Upper lobe of right lung (tissue), 1 donor: ENCODE measurements around the gene MOV10L1. TPM values are rescaled to one million over a fixed set of nuclear protein-coding genes. Genes with fewer than 3 reads are reported as not detected.

ENCODE experiments used
- ATAC-seq: fragments of 200-7000 bp; cut with Tn5 transposase; one replicate; pipeline ENCODE4 v1.9.1; 2020; ENCODE audit warnings: mild to moderate bottlenecking, moderate library complexity
- DNase-seq: peaks from one replicate; pipeline ENCODE4 v3.0.0-alpha.2; 2020
- H3K27ac ChIP-seq: fragments of 200-600 bp; one replicate; pipeline ENCODE4 v1.8.0; 2022
- H3K27me3 ChIP-seq: fragments of 200-600 bp; one replicate; pipeline ENCODE4 v1.8.0; 2022; ENCODE audit warnings: mild to moderate bottlenecking
- H3K36me3 ChIP-seq: fragments of 200-600 bp; one replicate; pipeline ENCODE4 v1.8.0; 2022
- H3K4me1 ChIP-seq: fragments of 200-600 bp; one replicate; pipeline ENCODE4 v1.8.0; 2022
- H3K4me3 ChIP-seq: fragments of 200-600 bp; one replicate; pipeline ENCODE4 v1.8.0; 2022; ENCODE audit warnings: mild to moderate bottlenecking
- H3K9me3 ChIP-seq: fragments of 200-600 bp; one replicate; pipeline ENCODE4 v1.8.0; 2022
- CTCF ChIP-seq: fragments of 200-600 bp; IDR thresholded peaks from one replicate; pipeline ENCODE4 v1.8.0; 2022; ENCODE audit warnings: antibody characterized with exemption
- intact Hi-C: fragments of 100-400 bp; cut with DNase I; formaldehyde crosslinking; loops from one replicate; pipeline ENCODE4 v1.11.0; 2022
- total RNA-seq: library from RNA; stranded (reverse); fragmentation: NEBNext Ultra II Directional; extraction: Animal tissue kit (Norgen Biotek cat#: 25700); gene quantifications from one replicate; pipeline ENCODE4 v1.2.1, GENCODE V29; 2021
- donor health status: DM: no; HTN: yes; CAD: no; lungs with severe emphysema.

Gene MOV10L1
- total RNA-seq, 1 donor from 2014 or later = 1.2 TPM

GRCh38 chr22:50046019-50046415 is 43.8 kb upstream of the MOV10L1 start:
- H3K4me1 ChIP-seq = no peaks in the 10 kb centered on the region
- TF ChIP-seq CTCF = no peak
- no peak overlapping the region for H3K27ac ChIP-seq
- H3K9me3 ChIP-seq = no peaks in the 10 kb centered on the region
- peaks cover 16% of the 10 kb centered on the region for H3K27me3 ChIP-seq
- H3K36me3 ChIP-seq = no peaks in the 10 kb centered on the region
- intact Hi-C loops = no loop called here
- no peak overlapping the region for H3K4me3 ChIP-seq
- DNase-seq (no peak), ATAC-seq (no peak)

GRCh38 chr22:50046481-50047245 is 43.1 kb upstream of the MOV10L1 start:
- Histone ChIP-seq H3K4me1 (no peaks in the 10 kb centered on the region), H3K27ac (no peak overlapping the region), H3K9me3 (no peaks in the 10 kb centered on the region), H3K27me3 (peaks cover 16% of the 10 kb centered on the region), H3K4me3 (no peak overlapping the region), H3K36me3 (no peaks in the 10 kb centered on the region)
- TF ChIP-seq CTCF = no peak
- ATAC-seq (peak; percentile 8), DNase-seq (no peak)
- intact Hi-C loops = no loop called here

GRCh38 chr22:50047346-50047745 is 42.5 kb upstream of the MOV10L1 start:
- intact Hi-C loops = no loop called here
- Histone ChIP-seq H3K4me1 (no peaks in the 10 kb centered on the region), H3K36me3 (no peaks in the 10 kb centered on the region), H3K27ac (no peak overlapping the region), H3K4me3 (no peak overlapping the region), H3K9me3 (no peaks in the 10 kb centered on the region), H3K27me3 (peaks cover 16% of the 10 kb centered on the region)
- no peak for TF ChIP-seq CTCF
- DNase-seq (peak; percentile 56), ATAC-seq (no peak)

- Histone ChIP-seq H3K27ac (no peak overlapping the region), H3K9me3 (no peaks in the 10 kb centered on the region), H3K36me3 (no peaks in the 10 kb centered on the region), H3K27me3 (peaks cover 16% of the 10 kb centered on the region), H3K4me3 (no peak overlapping the region), H3K4me1 (no peaks in the 10 kb centered on the region)
- no peak for TF ChIP-seq CTCF
- ATAC-seq (no peak), DNase-seq (no peak)
- intact Hi-C loops = no loop called here
These were observed 41.6 kb upstream of the MOV10L1 start for GRCh38 chr22:50048061-50048765.

GRCh38 chr22:50048836-50049235 is 41.0 kb upstream of the MOV10L1 start:
- no peak for TF ChIP-seq CTCF
- intact Hi-C loops = no loop called here
- DNase-seq (no peak), ATAC-seq (no peak)
- Histone ChIP-seq H3K9me3 (no peaks in the 10 kb centered on the region), H3K27ac (no peak overlapping the region), H3K36me3 (no peaks in the 10 kb centered on the region), H3K4me3 (no peak overlapping the region), H3K4me1 (no peaks in the 10 kb centered on the region), H3K27me3 (peaks cover 16% of the 10 kb centered on the region)
